ENCODE data around the gene SCUBE1. TPM values are rescaled to one million over a fixed set of nuclear protein-coding genes. Genes with fewer than 3 reads are reported as not detected.
A peak's percentile ranks its signal among the peaks of the same experiment; 100 is the strongest.

Gene SCUBE1
- total and polyA plus RNA-seq, 10 of the 15 experiments (the other 5 are each of a cell fraction or from before 2014, with no cell fraction given) = not detected

DNA sequence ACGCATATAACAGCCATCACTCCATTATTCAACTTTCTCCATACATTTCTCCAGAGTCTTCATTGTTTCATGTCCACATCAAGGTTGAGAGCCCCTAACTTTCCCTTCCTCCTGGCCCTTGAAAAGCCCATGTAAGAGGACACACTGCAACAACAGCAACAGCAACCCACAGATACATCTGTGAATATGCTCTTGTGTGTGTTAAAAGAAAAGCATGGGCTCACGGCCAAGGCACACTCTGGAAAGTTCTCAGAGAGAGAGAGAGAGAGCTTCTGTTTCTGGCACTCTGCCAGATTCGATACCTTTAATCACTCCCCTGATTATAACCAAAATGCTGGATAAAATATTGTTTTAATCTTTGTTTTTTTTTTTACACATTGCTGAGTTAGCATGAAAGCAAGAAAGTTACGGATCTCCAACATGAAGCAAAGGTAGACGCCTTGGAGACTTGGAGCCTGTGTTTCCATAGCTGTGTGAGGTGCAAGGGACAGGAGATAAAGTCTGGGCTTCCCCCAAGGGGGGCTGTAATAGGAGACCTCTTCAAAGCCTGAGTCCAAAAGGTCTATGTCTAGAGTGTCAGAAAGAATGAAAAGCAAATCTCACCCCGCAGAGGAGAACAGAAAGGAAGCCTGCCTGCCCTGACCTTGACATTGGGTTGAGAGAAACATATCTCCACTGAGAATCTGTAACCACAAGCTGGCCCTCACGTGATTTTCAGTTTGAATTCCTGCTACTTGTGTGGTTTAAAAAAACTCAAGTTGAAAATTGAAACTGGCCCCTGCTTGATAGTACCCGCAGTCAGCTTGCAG is 34.9 kb upstream of the SCUBE1 start:
- FAIRE-seq = peak; percentile 99
- peak overlapping the region; percentile 76 for H3K4me2 ChIP-seq (ENCODE audit: control insufficient read depth, insufficient read depth)
- TF ChIP-seq PAX5 (IDR thresholded peaks at IDR 0.05; ENCODE audit: borderline replicate concordance, low read depth, low read length) = peak; percentile 50; the same call in 1 of the 2 replicates
- TF ChIP-seq, protein P1, sequence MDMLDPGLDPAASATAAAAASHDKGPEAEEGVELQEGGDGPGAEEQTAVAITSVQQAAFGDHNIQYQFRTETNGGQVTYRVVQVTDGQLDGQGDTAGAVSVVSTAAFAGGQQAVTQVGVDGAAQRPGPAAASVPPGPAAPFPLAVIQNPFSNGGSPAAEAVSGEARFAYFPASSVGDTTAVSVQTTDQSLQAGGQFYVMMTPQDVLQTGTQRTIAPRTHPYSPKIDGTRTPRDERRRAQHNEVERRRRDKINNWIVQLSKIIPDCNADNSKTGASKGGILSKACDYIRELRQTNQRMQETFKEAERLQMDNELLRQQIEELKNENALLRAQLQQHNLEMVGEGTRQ (IDR thresholded peaks at IDR 0.05; ENCODE audit: borderline replicate concordance, low read depth, low read length) = peak; percentile 10; the same call in 1 of the 2 replicates
- TF ChIP-seq HDAC6 (IDR thresholded peaks at IDR 0.05; ENCODE audit: unreplicated experiment) = no peak
- 0 out of 2 replicates have a peak, but pooled peaks have one; percentile 34 for TF ChIP-seq BCL11A (IDR thresholded peaks at IDR 0.05; ENCODE audit: low read depth, low read length)
- 0 out of 2 replicates have a peak, but pooled peaks have one; percentile 23 for TF ChIP-seq MEF2A (IDR thresholded peaks at IDR 0.05; ENCODE audit: insufficient read depth, low read depth, low read length)
- TF ChIP-seq TBL1XR1 (IDR thresholded peaks at IDR 0.05; ENCODE audit: low read depth, low read length) = peak; percentile 69; the same call in 1 of the 2 replicates
- TF ChIP-seq, protein P2, sequence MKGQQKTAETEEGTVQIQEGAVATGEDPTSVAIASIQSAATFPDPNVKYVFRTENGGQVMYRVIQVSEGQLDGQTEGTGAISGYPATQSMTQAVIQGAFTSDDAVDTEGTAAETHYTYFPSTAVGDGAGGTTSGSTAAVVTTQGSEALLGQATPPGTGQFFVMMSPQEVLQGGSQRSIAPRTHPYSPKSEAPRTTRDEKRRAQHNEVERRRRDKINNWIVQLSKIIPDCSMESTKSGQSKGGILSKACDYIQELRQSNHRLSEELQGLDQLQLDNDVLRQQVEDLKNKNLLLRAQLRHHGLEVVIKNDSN (IDR thresholded peaks at IDR 0.05; ENCODE audit: borderline replicate concordance, extremely low read length, insufficient read depth, low read depth, low read length) = peak; percentile 69
- no peak for TF ChIP-seq NRF1 (conservative IDR thresholded peaks at IDR 0.05; ENCODE audit: low read depth, low read length)
- TF ChIP-seq, protein P3, sequence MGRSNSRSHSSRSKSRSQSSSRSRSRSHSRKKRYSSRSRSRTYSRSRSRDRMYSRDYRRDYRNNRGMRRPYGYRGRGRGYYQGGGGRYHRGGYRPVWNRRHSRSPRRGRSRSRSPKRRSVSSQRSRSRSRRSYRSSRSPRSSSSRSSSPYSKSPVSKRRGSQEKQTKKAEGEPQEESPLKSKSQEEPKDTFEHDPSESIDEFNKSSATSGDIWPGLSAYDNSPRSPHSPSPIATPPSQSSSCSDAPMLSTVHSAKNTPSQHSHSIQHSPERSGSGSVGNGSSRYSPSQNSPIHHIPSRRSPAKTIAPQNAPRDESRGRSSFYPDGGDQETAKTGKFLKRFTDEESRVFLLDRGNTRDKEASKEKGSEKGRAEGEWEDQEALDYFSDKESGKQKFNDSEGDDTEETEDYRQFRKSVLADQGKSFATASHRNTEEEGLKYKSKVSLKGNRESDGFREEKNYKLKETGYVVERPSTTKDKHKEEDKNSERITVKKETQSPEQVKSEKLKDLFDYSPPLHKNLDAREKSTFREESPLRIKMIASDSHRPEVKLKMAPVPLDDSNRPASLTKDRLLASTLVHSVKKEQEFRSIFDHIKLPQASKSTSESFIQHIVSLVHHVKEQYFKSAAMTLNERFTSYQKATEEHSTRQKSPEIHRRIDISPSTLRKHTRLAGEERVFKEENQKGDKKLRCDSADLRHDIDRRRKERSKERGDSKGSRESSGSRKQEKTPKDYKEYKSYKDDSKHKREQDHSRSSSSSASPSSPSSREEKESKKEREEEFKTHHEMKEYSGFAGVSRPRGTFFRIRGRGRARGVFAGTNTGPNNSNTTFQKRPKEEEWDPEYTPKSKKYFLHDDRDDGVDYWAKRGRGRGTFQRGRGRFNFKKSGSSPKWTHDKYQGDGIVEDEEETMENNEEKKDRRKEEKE (IDR thresholded peaks at IDR 0.05) = no peak
- TF ChIP-seq, protein P4, sequence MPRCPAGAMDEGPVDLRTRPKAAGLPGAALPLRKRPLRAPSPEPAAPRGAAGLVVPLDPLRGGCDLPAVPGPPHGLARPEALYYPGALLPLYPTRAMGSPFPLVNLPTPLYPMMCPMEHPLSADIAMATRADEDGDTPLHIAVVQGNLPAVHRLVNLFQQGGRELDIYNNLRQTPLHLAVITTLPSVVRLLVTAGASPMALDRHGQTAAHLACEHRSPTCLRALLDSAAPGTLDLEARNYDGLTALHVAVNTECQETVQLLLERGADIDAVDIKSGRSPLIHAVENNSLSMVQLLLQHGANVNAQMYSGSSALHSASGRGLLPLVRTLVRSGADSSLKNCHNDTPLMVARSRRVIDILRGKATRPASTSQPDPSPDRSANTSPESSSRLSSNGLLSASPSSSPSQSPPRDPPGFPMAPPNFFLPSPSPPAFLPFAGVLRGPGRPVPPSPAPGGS (IDR thresholded peaks at IDR 0.05; ENCODE audit: borderline replicate concordance, insufficient read depth, low read depth, low read length, poor library complexity, severe bottlenecking) = no peak
- TF ChIP-seq CBX3 (IDR thresholded peaks at IDR 0.05; ENCODE audit: borderline replicate concordance, low read depth) = no peak
- TF ChIP-seq PAX8 (IDR thresholded peaks at IDR 0.05) = no peak
- TF ChIP-seq BHLHE40 (IDR thresholded peaks at IDR 0.05; ENCODE audit: borderline replicate concordance in 1 of 2, low read depth in 2 of 2, low read length in 1 of 2) = peak; percentile 91 to 97
- 0 out of 2 replicates have a peak, but pooled peaks have one; percentile 18 for TF ChIP-seq FOXM1 (IDR thresholded peaks at IDR 0.05; ENCODE audit: low read depth, low read length)
- no peak for TF ChIP-seq MYC (IDR thresholded peaks at IDR 0.05; ENCODE audit: insufficient read depth, insufficient read length, insufficient replicate concordance, low read length, severe bottlenecking)

More for the DNA sequence above, 34.9 kb upstream of the SCUBE1 start:
- Histone ChIP-seq H3K79me2 (ENCODE audit: control insufficient read depth, insufficient read depth, low read length) (no peaks in the 10 kb centered on the region), H3K4me1 (ENCODE audit: control insufficient read depth, insufficient read depth, low read length) (peaks cover 27% of the 10 kb centered on the region), H4K20me1 (ENCODE audit: control insufficient read depth, insufficient read depth) (no peaks in the 10 kb centered on the region), H3K4me3 (peak overlapping the region; percentile 34; the same call in 1 of the 2 replicates), H3K27ac (ENCODE audit: control insufficient read depth, insufficient read depth) (peak overlapping the region; percentile 45; the same call in 1 of the 2 replicates), H3K9me3 (replicated peaks; ENCODE audit: control insufficient read depth, insufficient read depth, low read length) (peaks cover 10% of the 10 kb centered on the region; the same call in 2 of the 3 replicates), H3K9ac (ENCODE audit: control insufficient read depth, insufficient read depth, low read length) (peak overlapping the region; percentile 19; the same call in 1 of the 2 replicates), H3K36me3 (ENCODE audit: control insufficient read depth in 2 of 2, insufficient read depth in 2 of 2, low read length in 1 of 2) (no peaks in the 10 kb centered on the region), H2AFZ (ENCODE audit: control insufficient read depth, low read depth, low read length) (no peak overlapping the region), H3K27me3 (replicated peaks in 1 of 2; ENCODE audit: control insufficient read depth in 2 of 2, insufficient read depth in 2 of 2, low read length in 1 of 2) (peaks cover 0 to 2% of the 10 kb centered on the region in 2 experiments; a peak in 2 of 4 replicates)
- ATAC-seq (peak; percentile 79), DNase-seq (ENCODE audit: low read depth, low spot score) (peak; percentile 63)
- ChIA-PET CTCF (interaction anchor here (0.6 to 2.7 kb wide), 4 partner anchors 10 to 105 kb away, joined by 3 to 13 read pairs (median 7); no protein-coding TSS in a partner anchor), RAD21 (ENCODE audit: unreplicated experiment) (interaction anchor here (0.8 kb wide), 1 partner anchor 105 kb away, joined by 3 read pairs; no protein-coding TSS in a partner anchor), POLR2A (no interaction called here), SMC1A (ENCODE audit: uncharacterized antibody, unreplicated experiment) (interaction anchor here (1.8 kb wide), 1 partner anchor 104 kb away, joined by 7 read pairs; no protein-coding TSS in a partner anchor)
- intact Hi-C loops (cut with micrococcal nuclease; ENCODE audit: unreplicated experiment) (no loop called here), in situ Hi-C loops (cut with MboI) (no loop called here)
- WGBS (ENCODE audit: insufficient coverage, insufficient replicate concordance, low lambda C conversion rate, missing lambda C conversion rate) = 5% methylated on average over 8 of the region's 8 CpGs
- no TSS peak for BruUV-seq (replicated peaks)

Measured in GM12878 (cell line).